Uterus (tissue), 2 donors: ENCODE measurements around the gene KCNQ1OT1.

Experiments
- POLR2A ChIP-seq, 2 donors: fragments of 450-650 bp; IDR thresholded peaks; one replicate each; pipeline ENCODE4 v1.6.1; 2016; ENCODE audit warnings: antibody characterized with exemption in 2 of 2, mild to moderate bottlenecking in 1 of 2, moderate library complexity in 1 of 2
- TF ChIP-seq, protein P1 (sequence below), 4 experiments: fragments of 200-600 bp in 2 of 4; fragments of 450-650 bp in 2 of 4; sonication (generic) in 2 of 4; IDR thresholded peaks; one replicate each; pipeline ENCODE4 v1.5.1; 2016 to 2019; ENCODE audit warnings: antibody characterized with exemption in 4 of 4, mild to moderate bottlenecking in 2 of 4, moderate library complexity in 1 of 4

GRCh38 chr11:2678396-2678795 is 21.4 kb downstream of the KCNQ1OT1 start:
- TF ChIP-seq, protein P1, sequence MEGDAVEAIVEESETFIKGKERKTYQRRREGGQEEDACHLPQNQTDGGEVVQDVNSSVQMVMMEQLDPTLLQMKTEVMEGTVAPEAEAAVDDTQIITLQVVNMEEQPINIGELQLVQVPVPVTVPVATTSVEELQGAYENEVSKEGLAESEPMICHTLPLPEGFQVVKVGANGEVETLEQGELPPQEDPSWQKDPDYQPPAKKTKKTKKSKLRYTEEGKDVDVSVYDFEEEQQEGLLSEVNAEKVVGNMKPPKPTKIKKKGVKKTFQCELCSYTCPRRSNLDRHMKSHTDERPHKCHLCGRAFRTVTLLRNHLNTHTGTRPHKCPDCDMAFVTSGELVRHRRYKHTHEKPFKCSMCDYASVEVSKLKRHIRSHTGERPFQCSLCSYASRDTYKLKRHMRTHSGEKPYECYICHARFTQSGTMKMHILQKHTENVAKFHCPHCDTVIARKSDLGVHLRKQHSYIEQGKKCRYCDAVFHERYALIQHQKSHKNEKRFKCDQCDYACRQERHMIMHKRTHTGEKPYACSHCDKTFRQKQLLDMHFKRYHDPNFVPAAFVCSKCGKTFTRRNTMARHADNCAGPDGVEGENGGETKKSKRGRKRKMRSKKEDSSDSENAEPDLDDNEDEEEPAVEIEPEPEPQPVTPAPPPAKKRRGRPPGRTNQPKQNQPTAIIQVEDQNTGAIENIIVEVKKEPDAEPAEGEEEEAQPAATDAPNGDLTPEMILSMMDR (IDR thresholded peaks at IDR 0.05): no peak
- TF ChIP-seq POLR2A (IDR thresholded peaks at IDR 0.05): no peak
